Stomach smooth muscle (tissue), 2 donors: Measurements from ENCODE around the gene PRX.

ENCODE experiments used
- H3K27ac ChIP-seq: one replicate; pipeline ENCODE4 v1.7.0; 2013; ENCODE audit warnings: mild to moderate bottlenecking, low read length, inconsistent platforms
- H3K27me3 ChIP-seq, 2 donors: one replicate each; pipeline ENCODE4 v1.7.0; 2013; ENCODE audit warnings: low read length in 2 of 2; ENCODE audit not compliant: insufficient read depth in 2 of 2, control insufficient read depth in 1 of 2
- H3K36me3 ChIP-seq, 2 donors: one replicate each; pipeline ENCODE4 v1.7.0; 2013; ENCODE audit warnings: low read length in 2 of 2; ENCODE audit not compliant: control insufficient read depth in 2 of 2, insufficient read depth in 2 of 2
- H3K4me1 ChIP-seq: one replicate; pipeline ENCODE4 v1.7.0; 2013; ENCODE audit warnings: low read length; ENCODE audit not compliant: control insufficient read depth, insufficient read depth
- H3K4me3 ChIP-seq, 2 donors: one replicate each; pipeline ENCODE4 v1.7.0; 2013; ENCODE audit warnings: low read length in 2 of 2
- H3K9ac ChIP-seq, 2 donors: one replicate each; pipeline ENCODE4 v1.7.0; 2013; ENCODE audit warnings: low read length in 2 of 2, mild to moderate bottlenecking in 1 of 2
- H3K9me3 ChIP-seq, 2 donors: one replicate each; pipeline ENCODE4 v1.7.0; 2013; ENCODE audit warnings: low read length in 2 of 2; ENCODE audit not compliant: control insufficient read depth in 2 of 2
- donor health status: healthy.
- donor health status: Pancreatic carcinoma.

PRX gene

GRCh38 chr19:40420766-40421765, 7.9 kb upstream of the PRX start:
- H3K27ac ChIP-seq, result peak overlapping the region; percentile 97
- peaks cover 44% of the 10 kb centered on the region for H3K4me1 ChIP-seq
- H3K27me3 ChIP-seq, result no peaks in the 10 kb centered on the region
- peak overlapping the region; percentile 92 to 95 for H3K9ac ChIP-seq
- peaks cover 9 to 13% of the 10 kb centered on the region in 2 donors for H3K36me3 ChIP-seq
- no peaks in the 10 kb centered on the region for H3K9me3 ChIP-seq
- H3K4me3 ChIP-seq, result peak overlapping the region; percentile 75 to 83

DNA sequence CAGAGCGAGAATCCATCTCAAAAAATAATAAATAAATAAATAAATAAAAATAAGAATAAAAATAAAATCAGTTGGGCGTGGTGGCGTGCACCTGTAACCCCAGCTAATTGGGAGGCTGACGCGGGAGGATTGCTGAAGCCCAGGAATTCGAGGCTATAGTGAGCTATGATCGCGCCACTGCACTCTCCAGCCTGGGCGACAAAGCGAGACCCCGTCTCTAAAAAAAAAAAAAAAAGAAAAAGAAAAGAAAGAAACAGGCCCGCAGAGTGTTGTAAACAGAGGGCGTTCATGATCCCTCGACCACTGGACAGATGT, 7.2 kb upstream of the PRX start:
- H3K36me3 ChIP-seq, result peaks cover 9 to 13% of the 10 kb centered on the region in 2 donors
- no peaks in the 10 kb centered on the region for H3K27me3 ChIP-seq
- peak overlapping the region; percentile 92 to 95 for H3K9ac ChIP-seq
- H3K9me3 ChIP-seq, result no peaks in the 10 kb centered on the region
- peaks cover 44% of the 10 kb centered on the region for H3K4me1 ChIP-seq
- peak overlapping the region; percentile 97 for H3K27ac ChIP-seq
- H3K4me3 ChIP-seq, result peak overlapping the region; percentile 75 to 83

DNA sequence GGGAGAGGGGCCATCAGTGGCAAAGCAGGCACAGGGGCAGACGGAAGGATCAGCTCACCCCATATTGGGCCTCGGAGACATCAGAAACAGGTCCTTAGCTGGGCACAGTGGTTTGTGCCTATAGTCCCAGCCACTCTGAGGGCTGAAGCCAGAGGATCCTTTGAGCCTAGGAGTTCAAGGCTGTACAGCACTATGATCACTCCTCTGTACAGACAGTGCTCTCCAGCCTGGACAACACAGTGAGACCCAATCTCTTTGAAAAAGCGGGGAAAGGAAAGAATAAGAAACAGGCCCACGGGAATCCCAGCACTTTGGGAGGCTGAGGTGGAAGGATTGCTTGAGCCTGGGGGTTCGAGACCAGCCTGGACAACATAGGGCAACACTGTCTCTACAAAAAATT, 6.6 kb upstream of the PRX start:
- H3K27me3 ChIP-seq, result no peaks in the 10 kb centered on the region
- peaks cover 45% of the 10 kb centered on the region for H3K4me1 ChIP-seq
- no peak overlapping the region for H3K27ac ChIP-seq
- H3K36me3 ChIP-seq, result peaks cover 9 to 13% of the 10 kb centered on the region in 2 donors
- H3K4me3 ChIP-seq, result no peak overlapping the region
- no peaks in the 10 kb centered on the region for H3K9me3 ChIP-seq
- peak overlapping the region in 1 of 2 donors; percentile 21 for H3K9ac ChIP-seq

DNA sequence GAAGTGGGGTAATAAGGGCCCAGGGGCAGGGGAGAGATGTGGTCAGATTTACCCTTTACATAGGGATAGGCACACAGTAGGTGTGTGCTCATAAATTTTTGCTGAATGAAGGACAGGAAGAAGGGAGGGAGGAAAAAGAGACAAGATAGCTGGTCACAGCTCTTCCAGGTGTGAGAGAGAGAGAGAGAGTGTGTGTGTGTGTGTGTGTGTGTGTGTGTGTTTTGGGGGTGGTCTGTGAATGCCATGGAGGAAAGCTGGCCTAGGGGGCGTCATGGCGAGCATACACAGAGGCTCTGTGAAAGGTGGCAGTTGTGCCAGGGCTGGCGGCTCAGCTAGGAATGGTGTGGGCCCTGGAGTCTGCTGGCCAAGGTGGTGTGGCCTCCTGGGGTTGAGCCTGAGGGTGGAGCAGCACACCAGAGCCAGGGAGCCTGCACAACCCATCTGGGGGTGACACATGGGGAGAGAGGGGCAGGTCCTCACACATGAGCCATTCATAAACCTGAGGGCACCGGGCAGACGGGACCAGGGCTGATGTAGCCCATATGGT, 6.0 kb upstream of the PRX start:
- Histone ChIP-seq H3K4me3 (no peak overlapping the region), H3K9me3 (no peaks in the 10 kb centered on the region), H3K4me1 (peaks cover 43% of the 10 kb centered on the region), H3K9ac (no peak overlapping the region), H3K27me3 (no peaks in the 10 kb centered on the region), H3K27ac (no peak overlapping the region), H3K36me3 (peaks cover 9 to 13% of the 10 kb centered on the region in 2 donors)

GRCh38 chr19:40418040-40418439, 4.9 kb upstream of the PRX start:
- Histone ChIP-seq H3K4me1 (peaks cover 35% of the 10 kb centered on the region), H3K4me3 (no peak overlapping the region), H3K36me3 (peaks cover 7 to 9% of the 10 kb centered on the region in 2 donors), H3K27ac (peak overlapping the region; percentile 58), H3K27me3 (no peaks in the 10 kb centered on the region), H3K9me3 (no peaks in the 10 kb centered on the region), H3K9ac (no peak overlapping the region)

DNA sequence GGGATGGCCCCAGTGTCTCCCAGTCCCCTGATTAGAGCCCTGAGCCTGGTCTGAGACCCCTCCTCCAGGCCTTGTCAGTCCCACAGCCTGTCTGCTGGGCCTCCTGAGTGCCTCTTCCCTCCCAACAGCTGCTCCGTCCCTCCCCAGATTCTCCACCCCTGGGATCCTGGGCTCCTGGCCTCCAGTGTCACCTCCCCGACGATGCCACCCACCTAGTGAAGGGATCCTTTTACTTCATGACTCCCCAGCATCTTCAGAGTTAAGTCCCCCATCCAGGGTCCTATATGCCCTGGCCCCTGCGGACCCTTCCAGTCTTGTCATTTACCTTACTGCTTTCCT, 4.4 kb upstream of the PRX start:
- Histone ChIP-seq H3K9ac (peak overlapping the region in 1 of 2 donors; percentile 29), H3K27me3 (no peaks in the 10 kb centered on the region), H3K36me3 (peaks cover 3 to 5% of the 10 kb centered on the region in 2 donors), H3K9me3 (no peaks in the 10 kb centered on the region), H3K4me3 (no peak overlapping the region), H3K27ac (peak overlapping the region; percentile 58), H3K4me1 (peaks cover 31% of the 10 kb centered on the region)

- Histone ChIP-seq H3K9me3 (no peaks in the 10 kb centered on the region), H3K9ac (peak overlapping the region in 1 of 2 donors; percentile 29), H3K36me3 (no peaks in the 10 kb centered on the region), H3K27ac (peak overlapping the region; percentile 58), H3K4me3 (no peak overlapping the region), H3K27me3 (no peaks in the 10 kb centered on the region), H3K4me1 (peaks cover 28% of the 10 kb centered on the region)
These were observed 3.9 kb upstream of the PRX start for GRCh38 chr19:40416918-40417642.

GRCh38 chr19:40415768-40416167, 2.6 kb upstream of the PRX start:
- peaks cover 24% of the 10 kb centered on the region for H3K4me1 ChIP-seq
- H3K9me3 ChIP-seq, result no peaks in the 10 kb centered on the region
- no peak overlapping the region for H3K9ac ChIP-seq
- H3K4me3 ChIP-seq, result no peak overlapping the region
- no peaks in the 10 kb centered on the region for H3K36me3 ChIP-seq
- no peaks in the 10 kb centered on the region for H3K27me3 ChIP-seq
- H3K27ac ChIP-seq, result no peak overlapping the region

GRCh38 chr19:40414542-40415535, 1.7 kb upstream of the PRX start:
- Histone ChIP-seq H3K27me3 (no peaks in the 10 kb centered on the region), H3K36me3 (no peaks in the 10 kb centered on the region), H3K27ac (no peak overlapping the region), H3K4me1 (peaks cover 24% of the 10 kb centered on the region), H3K9ac (no peak overlapping the region), H3K9me3 (no peaks in the 10 kb centered on the region), H3K4me3 (no peak overlapping the region)

DNA sequence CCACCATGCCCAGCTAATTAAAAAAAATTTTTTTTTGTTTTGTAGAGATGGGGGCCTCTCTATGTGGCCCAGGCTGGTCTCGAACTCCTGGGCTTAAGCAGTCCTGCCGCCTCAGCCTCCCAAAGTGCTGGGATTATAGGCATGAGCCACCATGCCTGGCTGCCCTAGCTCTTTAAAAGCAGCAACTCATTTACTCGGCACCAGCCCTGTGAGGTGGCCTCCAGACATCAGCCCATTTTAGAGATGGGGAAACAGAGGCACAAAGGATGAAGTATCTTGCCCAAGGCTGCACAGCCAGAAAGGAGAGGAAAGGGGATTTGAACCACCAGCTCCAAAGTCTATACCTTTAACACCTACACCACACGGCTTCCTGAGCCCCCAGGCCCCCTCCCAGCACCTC, 312 bp downstream of the PRX start:
- H3K9ac ChIP-seq, result no peak overlapping the region
- peaks cover 23% of the 10 kb centered on the region for H3K4me1 ChIP-seq
- no peak overlapping the region for H3K27ac ChIP-seq
- no peaks in the 10 kb centered on the region for H3K9me3 ChIP-seq
- no peaks in the 10 kb centered on the region for H3K27me3 ChIP-seq
- no peaks in the 10 kb centered on the region for H3K36me3 ChIP-seq
- no peak overlapping the region for H3K4me3 ChIP-seq
